Kidney epithelial cell (primary cell): ENCODE results near the gene DNAH3. TPM values are rescaled to one million over a fixed set of nuclear protein-coding genes. Genes with fewer than 3 reads are reported as not detected.
"Not testable (repeated sequence)": the region's sequence is repeated elsewhere in the genome, so short reads cannot be mapped to it uniquely, and the experiment has no call there.

ENCODE experiments used
- DNase-seq: peaks from one replicate; pipeline ENCODE4 v3.0.0-alpha.2; 2010; ENCODE audit warnings: low read depth
- H3K27me3 ChIP-seq: 2 replicates; pipeline ENCODE4 v1.6.0; 2011; ENCODE audit warnings: low read length; ENCODE audit not compliant: control insufficient read depth, insufficient read depth
- H3K36me3 ChIP-seq: 2 replicates; pipeline ENCODE4 v1.5.1; 2011; ENCODE audit warnings: low read length; ENCODE audit not compliant: control insufficient read depth, insufficient read depth
- H3K4me3 ChIP-seq: 2 replicates; pipeline ENCODE4 v1.5.1; 2011; ENCODE audit warnings: low read depth, mild to moderate bottlenecking, control low read depth, low read length
- total RNA-seq: library from RNA; depleted of rRNA; stranded (reverse); fragments of >200 nt; gene quantifications from 2 replicates; pipeline ENCODE4 v1.2.3, GENCODE V29; 2015
- TF ChIP-seq, protein P1 (sequence below): IDR thresholded peaks from 2 replicates; pipeline ENCODE4 v1.5.1; 2011; ENCODE audit warnings: mild to moderate bottlenecking, moderate library complexity, low read length, control low read depth, inconsistent platforms; ENCODE audit not compliant: insufficient read depth, poor library complexity, severe bottlenecking

DNAH3 gene
- total RNA-seq, 1 donor from 2014 or later, result not detected

DNA sequence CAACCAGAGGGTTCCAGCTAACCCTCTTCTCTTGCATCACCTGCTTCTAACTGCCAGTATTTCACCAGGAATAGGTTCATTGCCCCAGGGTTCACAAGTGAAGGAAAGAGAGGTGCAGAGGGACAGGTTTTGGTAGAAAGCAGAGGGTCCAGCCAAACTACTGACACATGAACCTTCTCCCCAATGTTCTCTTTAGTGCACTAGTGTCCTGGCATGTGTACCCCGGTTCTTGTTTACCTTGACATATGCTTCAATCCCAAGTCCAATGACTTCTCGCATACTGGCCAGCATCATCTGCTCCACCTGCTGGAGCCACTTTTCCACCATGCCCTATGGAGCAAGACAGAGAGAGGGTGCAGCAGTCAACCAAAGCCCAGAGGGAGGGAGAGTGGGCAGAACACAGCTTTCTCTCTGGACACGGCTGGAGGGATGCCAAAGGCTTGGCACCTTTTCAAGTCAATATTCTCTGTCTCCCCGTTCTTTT is 90.6 kb downstream of the DNAH3 start:
- Histone ChIP-seq H3K27me3 (no peaks in the 10 kb centered on the region), H3K36me3 (no peaks in the 10 kb centered on the region), H3K4me3 (no peak overlapping the region)
- TF ChIP-seq, protein P1, sequence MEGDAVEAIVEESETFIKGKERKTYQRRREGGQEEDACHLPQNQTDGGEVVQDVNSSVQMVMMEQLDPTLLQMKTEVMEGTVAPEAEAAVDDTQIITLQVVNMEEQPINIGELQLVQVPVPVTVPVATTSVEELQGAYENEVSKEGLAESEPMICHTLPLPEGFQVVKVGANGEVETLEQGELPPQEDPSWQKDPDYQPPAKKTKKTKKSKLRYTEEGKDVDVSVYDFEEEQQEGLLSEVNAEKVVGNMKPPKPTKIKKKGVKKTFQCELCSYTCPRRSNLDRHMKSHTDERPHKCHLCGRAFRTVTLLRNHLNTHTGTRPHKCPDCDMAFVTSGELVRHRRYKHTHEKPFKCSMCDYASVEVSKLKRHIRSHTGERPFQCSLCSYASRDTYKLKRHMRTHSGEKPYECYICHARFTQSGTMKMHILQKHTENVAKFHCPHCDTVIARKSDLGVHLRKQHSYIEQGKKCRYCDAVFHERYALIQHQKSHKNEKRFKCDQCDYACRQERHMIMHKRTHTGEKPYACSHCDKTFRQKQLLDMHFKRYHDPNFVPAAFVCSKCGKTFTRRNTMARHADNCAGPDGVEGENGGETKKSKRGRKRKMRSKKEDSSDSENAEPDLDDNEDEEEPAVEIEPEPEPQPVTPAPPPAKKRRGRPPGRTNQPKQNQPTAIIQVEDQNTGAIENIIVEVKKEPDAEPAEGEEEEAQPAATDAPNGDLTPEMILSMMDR, result no peak
- DNase-seq, result no peak

DNA sequence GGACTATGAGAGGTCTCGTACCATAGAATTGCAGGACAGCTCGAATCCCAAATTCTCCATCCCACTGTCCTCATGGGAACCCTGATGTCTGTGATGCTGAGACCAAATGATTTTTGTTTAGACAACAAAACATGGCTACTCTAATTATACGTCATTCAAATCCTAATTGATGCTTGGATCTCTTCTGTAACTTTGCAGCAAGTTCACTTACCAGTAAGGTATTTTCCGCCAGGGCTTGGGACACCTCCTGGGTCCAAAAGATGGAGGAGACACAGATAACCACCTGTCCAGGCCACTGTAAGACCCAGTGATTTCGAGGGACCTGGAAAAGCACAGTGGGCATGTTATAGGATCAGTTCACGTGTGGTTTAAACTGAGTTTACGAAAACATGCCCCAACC is 92.8 kb downstream of the DNAH3 start:
- TF ChIP-seq, protein P1, result no peak
- H3K4me3 ChIP-seq, result no peak overlapping the region
- H3K36me3 ChIP-seq, result no peaks in the 10 kb centered on the region
- H3K27me3 ChIP-seq, result no peaks in the 10 kb centered on the region
- no peak for DNase-seq

DNA sequence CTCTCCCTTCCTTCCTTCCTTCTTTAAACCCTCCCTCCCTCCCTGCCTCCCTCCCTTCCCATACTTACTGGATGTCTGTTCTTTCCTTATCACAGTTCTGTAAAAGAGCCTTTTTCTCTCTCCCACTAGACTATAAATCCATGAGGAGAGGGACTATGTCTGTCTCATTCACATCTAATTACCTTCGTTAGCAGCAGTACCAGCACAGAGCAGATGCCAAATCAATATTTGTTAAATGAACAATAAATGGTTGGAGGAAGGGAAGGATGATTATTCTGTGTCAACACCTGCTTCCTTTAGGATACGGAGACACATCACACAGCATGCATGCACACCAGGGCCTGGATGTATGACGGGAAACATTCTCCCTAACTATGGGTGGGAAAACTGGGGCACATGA is 94.2 kb downstream of the DNAH3 start:
- Histone ChIP-seq H3K36me3 (no peaks in the 10 kb centered on the region), H3K27me3 (no peaks in the 10 kb centered on the region), H3K4me3 (no peak overlapping the region)
- TF ChIP-seq, protein P1, result no peak
- no peak for DNase-seq

DNA sequence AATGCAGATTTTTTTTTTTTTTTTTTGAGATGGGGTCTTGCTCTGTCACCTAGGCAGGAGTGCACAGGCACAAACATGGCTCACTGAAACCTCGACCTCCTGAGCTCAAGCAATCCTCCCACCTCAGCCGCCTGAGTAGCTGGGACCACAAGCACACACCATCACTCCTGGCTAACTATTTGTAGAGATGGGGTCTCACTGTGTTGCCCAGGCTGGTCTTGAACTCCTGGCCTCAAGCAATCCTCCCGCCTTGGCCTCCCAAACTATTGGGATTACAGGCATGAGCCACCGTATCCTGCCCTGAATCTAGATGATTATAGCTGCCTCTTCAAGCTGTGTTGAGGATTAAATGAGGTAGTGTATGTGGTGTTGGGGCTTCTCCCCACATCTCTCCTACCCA is 94.9 kb downstream of the DNAH3 start:
- H3K4me3 ChIP-seq, H3K27me3 ChIP-seq, H3K36me3 ChIP-seq, DNase-seq: not testable (repeated sequence)

DNA sequence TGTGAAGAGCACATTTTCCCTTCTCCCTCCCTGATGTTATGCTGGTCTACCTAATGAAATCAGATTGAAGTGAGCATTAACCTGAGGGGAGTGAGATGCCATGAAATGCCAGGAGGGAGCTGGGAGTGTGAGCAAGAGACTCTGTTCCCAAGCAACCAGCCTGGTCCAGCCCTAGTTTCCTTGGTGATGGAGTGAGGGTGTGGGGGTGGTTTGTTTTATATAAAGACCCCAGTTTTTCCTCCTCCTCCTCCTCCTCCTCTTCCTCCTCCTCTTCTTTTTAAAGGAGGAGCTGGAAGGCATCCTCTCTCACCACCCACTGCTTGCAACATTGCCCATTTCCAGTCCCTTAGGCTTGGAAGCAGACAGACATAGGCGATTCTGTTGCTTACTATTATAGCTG is 97.1 kb downstream of the DNAH3 start:
- TF ChIP-seq, protein P1, result no peak

DNA sequence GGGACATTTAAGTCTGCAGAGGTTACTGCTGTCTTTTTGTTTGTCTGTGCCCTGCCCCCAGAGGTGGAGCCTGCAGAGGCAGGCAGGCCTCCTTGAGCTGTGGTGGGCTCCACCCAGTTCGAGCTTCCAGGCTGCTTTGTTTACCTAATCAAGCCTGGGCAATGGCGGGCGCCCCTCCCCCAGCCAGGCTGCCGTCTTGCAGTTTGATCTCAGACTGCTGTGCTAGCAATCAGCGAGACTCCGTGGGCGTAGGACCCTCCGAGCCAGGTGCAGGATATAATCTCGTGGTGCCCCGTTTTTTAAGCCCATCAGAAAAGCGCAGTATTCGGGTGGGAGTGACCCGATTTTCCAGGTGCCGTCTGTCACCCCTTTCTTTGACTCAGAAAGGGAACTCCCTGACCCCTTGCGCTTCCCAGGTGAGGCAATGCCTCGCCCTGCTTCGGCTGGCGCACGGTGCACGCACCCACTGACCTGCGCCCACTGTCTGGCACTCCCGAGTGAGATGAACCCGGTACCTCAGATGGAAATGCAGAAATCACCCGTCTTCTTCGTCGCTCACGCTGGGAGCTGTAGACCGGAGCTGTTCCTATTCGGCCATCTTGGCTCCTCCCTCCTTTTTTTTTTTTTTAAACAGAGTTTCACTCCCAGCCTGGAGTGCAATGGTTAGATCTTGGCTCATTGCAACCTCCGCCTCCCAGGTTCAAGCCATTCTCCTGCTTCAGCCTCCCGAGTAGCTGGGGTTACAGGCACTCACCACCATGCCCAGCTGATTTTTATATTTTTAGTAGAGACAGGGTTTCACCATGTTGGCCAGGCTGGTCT is 102.3 kb downstream of the DNAH3 start:
- not testable (repeated sequence) for DNase-seq, H3K4me3 ChIP-seq, H3K27me3 ChIP-seq, H3K36me3 ChIP-seq

More for the DNA sequence above, 97.1 kb downstream of the DNAH3 start:
- DNase-seq, result no peak
- H3K4me3 ChIP-seq, result no peak overlapping the region
- H3K36me3 ChIP-seq, result no peaks in the 10 kb centered on the region
- H3K27me3 ChIP-seq, result no peaks in the 10 kb centered on the region

DNA sequence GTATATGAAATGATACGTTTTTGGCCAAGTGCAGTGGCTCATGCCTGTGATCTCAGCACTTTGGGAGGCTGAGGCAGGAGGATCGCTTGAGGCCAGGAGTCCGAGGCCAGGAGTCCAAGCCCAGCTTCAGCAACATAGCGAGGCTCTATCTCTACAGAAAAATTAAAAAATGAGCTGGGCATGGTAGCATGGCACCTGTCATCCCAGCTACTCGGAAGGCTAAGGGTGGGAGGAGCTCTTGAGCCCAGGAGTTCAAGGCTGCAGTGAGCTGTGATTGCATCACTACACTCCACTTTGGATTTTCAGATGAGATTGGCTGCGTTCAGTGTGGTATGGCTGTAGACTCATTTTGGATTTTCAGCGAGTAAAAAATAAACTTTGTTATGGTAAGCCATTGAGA is 112.4 kb downstream of the DNAH3 start:
- TF ChIP-seq, protein P1, result no peak
- no peaks in the 10 kb centered on the region for H3K27me3 ChIP-seq
- H3K4me3 ChIP-seq, result no peak overlapping the region
- DNase-seq, result no peak
- no peaks in the 10 kb centered on the region for H3K36me3 ChIP-seq
